Caco-2 (cell line): ENCODE data around the gene TOMM5. TPM values are rescaled to one million over a fixed set of nuclear protein-coding genes. Genes with fewer than 3 reads are reported as not detected.

Source experiments
- BruUV-seq: library from RNA; stranded (reverse); fragments of 400-500 nt; replicated peaks from 2 replicates; lab custom pipeline; 2021; lab: Mats Ljungman, UMichigan
- CTCF ChIA-PET: fragments of 300-600 bp; sonication (Branson Sonifier 250); formaldehyde crosslinking; loops from one replicate; lab custom pipeline; 2022; ENCODE audit warnings: antibody characterized with exemption; lab: Charles Lee
- POLR2A ChIA-PET: fragments of 300-600 bp; sonication (Branson Sonifier 250); formaldehyde crosslinking; loops from one replicate; lab custom pipeline; 2022; ENCODE audit warnings: antibody characterized with exemption; lab: Charles Lee
- DNase-seq, 2 experiments: peaks; one replicate each; pipeline versions ENCODE4 v3.0.0 to v3.0.0-alpha.2; 2020 to 2022
- H3K27me3 ChIP-seq: replicated peaks from 2 replicates; pipeline ENCODE4 v1.6.0; 2011; ENCODE audit warnings: low read length; ENCODE audit not compliant: control insufficient read depth, insufficient read depth
- H3K36me3 ChIP-seq: 2 replicates; pipeline ENCODE4 v1.5.1; 2011; ENCODE audit warnings: low read length; ENCODE audit not compliant: control insufficient read depth, insufficient read depth
- H3K4me1 ChIP-seq: fragments of 250-450 bp; sonication (Bioruptor Pico); 2 replicates; pipeline ENCODE4 v1.5.1; 2020; ENCODE audit warnings: mild to moderate bottlenecking
- H3K4me3 ChIP-seq: 2 replicates; pipeline ENCODE4 v1.5.1; 2011; ENCODE audit warnings: low read depth, mild to moderate bottlenecking, control low read depth, low read length
- H3K9me3 ChIP-seq: fragments of 250-450 bp; sonication (Bioruptor Pico); 2 replicates; pipeline ENCODE4 v1.5.1; 2020; ENCODE audit warnings: mild to moderate bottlenecking, moderate library complexity
- H3K27ac Mint-ChIP-seq: one replicate; pipeline ENCODE4 v1.8.0; 2022; ENCODE audit warnings: mixed read lengths; ENCODE audit not compliant: unreplicated experiment
- H3K27me3 Mint-ChIP-seq: one replicate; pipeline ENCODE4 v1.8.0; 2022; ENCODE audit warnings: mixed read lengths; ENCODE audit not compliant: insufficient read depth, unreplicated experiment
- H3K36me3 Mint-ChIP-seq: one replicate; pipeline ENCODE4 v1.8.0; 2022; ENCODE audit warnings: mild to moderate bottlenecking, mixed read lengths; ENCODE audit not compliant: insufficient read depth, unreplicated experiment
- H3K4me1 Mint-ChIP-seq: one replicate; pipeline ENCODE4 v1.8.0; 2022; ENCODE audit warnings: low read depth, mixed read lengths; ENCODE audit not compliant: unreplicated experiment
- H3K4me3 Mint-ChIP-seq: one replicate; pipeline ENCODE4 v1.8.0; 2022; ENCODE audit warnings: mild to moderate bottlenecking, moderate library complexity, mixed read lengths; ENCODE audit not compliant: unreplicated experiment
- H3K9me3 Mint-ChIP-seq: one replicate; pipeline ENCODE4 v1.8.0; 2022; ENCODE audit warnings: mixed read lengths; ENCODE audit not compliant: unreplicated experiment
- CTCF ChIP-seq, 2 experiments: fragments of 200-600 bp in 1 of 2; IDR thresholded peaks; 1 replicate in 1 of 2; 2 replicates in 1 of 2; pipeline versions ENCODE4 v1.5.1 to v1.8.0; 2011 to 2022; ENCODE audit warnings: antibody characterized with exemption in 1 of 2, control low read depth in 1 of 2, inconsistent platforms in 1 of 2, low read depth in 1 of 2, low read length in 1 of 2, mild to moderate bottlenecking in 1 of 2, moderate library complexity in 1 of 2; ENCODE audit not compliant: insufficient read depth in 1 of 2, severe bottlenecking in 1 of 2, unreplicated experiment in 1 of 2
- intact Hi-C: fragments of 100-400 bp; cut with micrococcal nuclease; formaldehyde crosslinking; loops from one replicate; pipeline ENCODE4 v1.10.0; 2022; ENCODE audit not compliant: unreplicated experiment
- total RNA-seq: library from RNA; stranded (reverse); gene quantifications from 2 replicates; pipeline ENCODE4 v1.2.3, GENCODE V29; 2022

Gene TOMM5
- total RNA-seq, 1 experiment from 2014 or later = 185 TPM

GRCh38 chr9:37617832-37618231, 25.4 kb upstream of the TOMM5 start:
- no peaks in the 10 kb centered on the region for H3K27me3 ChIP-seq
- no peaks in the 10 kb centered on the region for H3K4me1 ChIP-seq
- intact Hi-C loops = no loop called here
- no peak for DNase-seq
- no peaks in the 10 kb centered on the region for H3K4me1 Mint-ChIP-seq
- no peak for TF ChIP-seq CTCF (IDR thresholded peaks at IDR 0.05; ENCODE audit: insufficient read depth in 1 of 2, low read depth in 1 of 2, low read length in 1 of 2, severe bottlenecking in 1 of 2, unreplicated experiment in 1 of 2)
- H3K27me3 Mint-ChIP-seq = peaks cover 5% of the 10 kb centered on the region
- no peaks in the 10 kb centered on the region for H3K36me3 ChIP-seq
- no peaks in the 10 kb centered on the region for H3K9me3 Mint-ChIP-seq
- no peak overlapping the region for H3K27ac Mint-ChIP-seq
- H3K4me3 Mint-ChIP-seq = no peak overlapping the region
- no peaks in the 10 kb centered on the region for H3K36me3 Mint-ChIP-seq
- POLR2A ChIA-PET = no interaction called here
- H3K9me3 ChIP-seq = no peaks in the 10 kb centered on the region
- no TSS peak for BruUV-seq
- H3K4me3 ChIP-seq = no peak overlapping the region
- CTCF ChIA-PET = no interaction called here

- no peaks in the 10 kb centered on the region for H3K36me3 Mint-ChIP-seq
- no peak for TF ChIP-seq CTCF (IDR thresholded peaks at IDR 0.05; ENCODE audit: insufficient read depth in 1 of 2, low read depth in 1 of 2, low read length in 1 of 2, severe bottlenecking in 1 of 2, unreplicated experiment in 1 of 2)
- H3K4me1 Mint-ChIP-seq = no peaks in the 10 kb centered on the region
- H3K27ac Mint-ChIP-seq = no peak overlapping the region
- H3K9me3 Mint-ChIP-seq = no peaks in the 10 kb centered on the region
- DNase-seq = no peak
- BruUV-seq = no TSS peak
- Histone ChIP-seq H3K27me3 (no peaks in the 10 kb centered on the region), H3K36me3 (no peaks in the 10 kb centered on the region), H3K4me3 (no peak overlapping the region), H3K4me1 (no peaks in the 10 kb centered on the region), H3K9me3 (no peaks in the 10 kb centered on the region)
- H3K4me3 Mint-ChIP-seq = no peak overlapping the region
- peaks cover 5% of the 10 kb centered on the region for H3K27me3 Mint-ChIP-seq
- CTCF ChIA-PET = no interaction called here
- intact Hi-C loops = no loop called here
- POLR2A ChIA-PET = no interaction called here
Measured at GRCh38 chr9:37617161-37617560, 24.8 kb upstream of the TOMM5 start.

GRCh38 chr9:37611961-37612360, 19.6 kb upstream of the TOMM5 start:
- Mint-ChIP-seq H3K4me1 (no peaks in the 10 kb centered on the region), H3K9me3 (no peaks in the 10 kb centered on the region), H3K27ac (no peak overlapping the region), H3K36me3 (no peaks in the 10 kb centered on the region), H3K4me3 (no peak overlapping the region), H3K27me3 (peaks cover 10% of the 10 kb centered on the region)
- ChIA-PET CTCF (no interaction called here), POLR2A (no interaction called here)
- no peak overlapping the region for H3K4me3 ChIP-seq
- TF ChIP-seq CTCF (IDR thresholded peaks at IDR 0.05; ENCODE audit: insufficient read depth in 1 of 2, low read depth in 1 of 2, low read length in 1 of 2, severe bottlenecking in 1 of 2, unreplicated experiment in 1 of 2) = no peak
- BruUV-seq = no TSS peak
- no peaks in the 10 kb centered on the region for H3K4me1 ChIP-seq
- DNase-seq = no peak
- intact Hi-C loops = no loop called here
- no peaks in the 10 kb centered on the region for H3K36me3 ChIP-seq
- no peaks in the 10 kb centered on the region for H3K27me3 ChIP-seq
- H3K9me3 ChIP-seq = no peaks in the 10 kb centered on the region
